Measurements from ENCODE around the gene CCDC183. TPM values are rescaled to one million over a fixed set of nuclear protein-coding genes. Genes with fewer than 3 reads are reported as not detected.
A peak's percentile ranks its signal among the peaks of the same experiment; 100 is the strongest.

CCDC183 gene
- total RNA-seq, 1 donor from 2014 or later: 9.0 TPM

DNA sequence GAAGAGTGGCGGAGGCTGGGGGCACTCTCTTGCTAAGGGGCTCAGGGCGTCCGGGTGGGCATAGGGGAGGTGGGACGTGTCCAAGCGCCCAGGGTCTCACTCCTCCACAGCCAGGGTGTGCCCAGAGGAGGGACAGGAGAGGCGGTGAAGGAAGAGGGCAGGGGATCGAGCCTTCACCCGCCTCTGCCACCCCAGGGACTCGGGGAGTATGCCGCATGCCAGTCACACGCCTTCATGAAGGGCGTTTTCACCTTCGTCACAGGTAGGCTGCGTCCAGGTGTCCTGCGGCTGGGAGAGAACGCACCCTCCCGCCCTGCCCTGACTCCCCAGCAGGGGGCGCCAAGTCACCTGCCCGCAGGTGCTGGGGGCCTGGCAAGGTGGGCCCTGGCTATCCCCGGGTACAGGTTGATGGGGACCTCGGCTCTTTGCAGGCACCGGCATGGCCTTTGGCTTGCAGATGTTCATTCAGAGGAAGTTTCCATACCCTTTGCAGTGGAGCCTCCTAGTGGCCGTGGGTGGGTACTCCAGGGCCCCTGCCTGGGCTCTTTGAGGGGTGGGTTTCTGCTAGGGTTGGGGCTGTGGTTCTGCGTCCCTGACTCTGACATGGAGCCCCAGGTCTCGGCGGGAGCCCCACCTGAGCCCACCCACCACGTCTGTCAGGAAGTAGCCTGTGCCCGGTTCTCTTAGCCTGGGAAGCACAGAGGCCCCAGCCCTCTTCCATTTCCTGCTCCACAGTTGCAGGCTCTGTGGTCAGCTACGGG is 4.4 kb upstream of the CCDC183 start:
- H3K9me3 Mint-ChIP-seq (ENCODE audit: low read depth): no peaks in the 10 kb centered on the region

DNA sequence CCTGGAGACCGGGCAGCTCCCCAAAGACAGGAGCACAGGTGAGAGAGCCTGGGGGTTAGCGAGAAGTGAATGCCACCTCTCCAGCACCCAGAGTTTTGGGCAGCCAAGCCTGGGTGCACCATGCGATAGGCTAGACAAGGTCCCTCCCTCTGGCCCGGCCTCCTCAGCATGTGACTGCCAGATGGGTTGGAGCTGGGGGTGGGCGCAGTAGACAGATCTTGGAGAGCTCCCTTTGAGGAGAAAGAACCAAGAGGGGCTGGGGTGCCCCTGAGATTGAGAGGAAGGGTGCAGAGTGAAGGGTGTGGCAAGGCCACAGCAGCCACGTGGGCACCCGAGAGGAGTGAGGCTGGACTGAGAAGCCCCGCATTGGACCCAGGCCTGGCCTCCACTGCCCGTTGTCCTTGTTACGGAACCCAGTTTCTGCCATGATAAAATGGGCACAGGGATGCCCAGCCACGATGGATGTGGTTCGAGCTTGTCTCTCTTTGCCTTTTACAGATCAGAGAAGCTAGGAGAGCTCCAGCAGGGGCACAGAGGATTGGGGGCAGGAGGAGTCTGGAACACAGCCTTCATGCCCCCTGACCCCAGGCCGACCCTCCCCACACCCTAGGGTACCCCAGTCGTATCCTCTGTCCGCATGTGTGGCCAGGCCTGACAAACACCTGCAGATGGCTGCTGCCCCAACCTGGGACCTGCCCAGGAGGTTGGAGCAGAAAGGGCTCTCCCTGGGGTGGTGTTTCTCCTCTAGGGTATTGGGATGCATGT is 3.6 kb upstream of the CCDC183 start:
- TF ChIP-seq, protein P1, sequence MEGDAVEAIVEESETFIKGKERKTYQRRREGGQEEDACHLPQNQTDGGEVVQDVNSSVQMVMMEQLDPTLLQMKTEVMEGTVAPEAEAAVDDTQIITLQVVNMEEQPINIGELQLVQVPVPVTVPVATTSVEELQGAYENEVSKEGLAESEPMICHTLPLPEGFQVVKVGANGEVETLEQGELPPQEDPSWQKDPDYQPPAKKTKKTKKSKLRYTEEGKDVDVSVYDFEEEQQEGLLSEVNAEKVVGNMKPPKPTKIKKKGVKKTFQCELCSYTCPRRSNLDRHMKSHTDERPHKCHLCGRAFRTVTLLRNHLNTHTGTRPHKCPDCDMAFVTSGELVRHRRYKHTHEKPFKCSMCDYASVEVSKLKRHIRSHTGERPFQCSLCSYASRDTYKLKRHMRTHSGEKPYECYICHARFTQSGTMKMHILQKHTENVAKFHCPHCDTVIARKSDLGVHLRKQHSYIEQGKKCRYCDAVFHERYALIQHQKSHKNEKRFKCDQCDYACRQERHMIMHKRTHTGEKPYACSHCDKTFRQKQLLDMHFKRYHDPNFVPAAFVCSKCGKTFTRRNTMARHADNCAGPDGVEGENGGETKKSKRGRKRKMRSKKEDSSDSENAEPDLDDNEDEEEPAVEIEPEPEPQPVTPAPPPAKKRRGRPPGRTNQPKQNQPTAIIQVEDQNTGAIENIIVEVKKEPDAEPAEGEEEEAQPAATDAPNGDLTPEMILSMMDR (IDR thresholded peaks at IDR 0.05; ENCODE audit: unreplicated experiment): no peak
- Mint-ChIP-seq H3K9me3 (ENCODE audit: low read depth) (no peaks in the 10 kb centered on the region), H3K27me3 (no peaks in the 10 kb centered on the region), H3K36me3 (ENCODE audit: insufficient read depth) (peaks cover 4% of the 10 kb centered on the region), H3K4me3 (ENCODE audit: low read depth) (peak overlapping the region; percentile 81), H3K4me1 (ENCODE audit: low read depth) (peaks cover 54% of the 10 kb centered on the region), H3K27ac (no peak overlapping the region)
- no peak for DNase-seq (ENCODE audit: low spot score, unreplicated experiment)

More for the DNA sequence above, 4.4 kb upstream of the CCDC183 start:
- peak overlapping the region; percentile 97 for H3K27ac Mint-ChIP-seq
- H3K36me3 Mint-ChIP-seq (ENCODE audit: insufficient read depth): peaks cover 4% of the 10 kb centered on the region
- TF ChIP-seq, protein P1 (IDR thresholded peaks at IDR 0.05; ENCODE audit: unreplicated experiment): peak; percentile 98
- peak; percentile 78 for DNase-seq (ENCODE audit: low spot score, unreplicated experiment)
- H3K4me3 Mint-ChIP-seq (ENCODE audit: low read depth): peak overlapping the region; percentile 81
- no peaks in the 10 kb centered on the region for H3K27me3 Mint-ChIP-seq
- H3K4me1 Mint-ChIP-seq (ENCODE audit: low read depth): peaks cover 47% of the 10 kb centered on the region

DNA sequence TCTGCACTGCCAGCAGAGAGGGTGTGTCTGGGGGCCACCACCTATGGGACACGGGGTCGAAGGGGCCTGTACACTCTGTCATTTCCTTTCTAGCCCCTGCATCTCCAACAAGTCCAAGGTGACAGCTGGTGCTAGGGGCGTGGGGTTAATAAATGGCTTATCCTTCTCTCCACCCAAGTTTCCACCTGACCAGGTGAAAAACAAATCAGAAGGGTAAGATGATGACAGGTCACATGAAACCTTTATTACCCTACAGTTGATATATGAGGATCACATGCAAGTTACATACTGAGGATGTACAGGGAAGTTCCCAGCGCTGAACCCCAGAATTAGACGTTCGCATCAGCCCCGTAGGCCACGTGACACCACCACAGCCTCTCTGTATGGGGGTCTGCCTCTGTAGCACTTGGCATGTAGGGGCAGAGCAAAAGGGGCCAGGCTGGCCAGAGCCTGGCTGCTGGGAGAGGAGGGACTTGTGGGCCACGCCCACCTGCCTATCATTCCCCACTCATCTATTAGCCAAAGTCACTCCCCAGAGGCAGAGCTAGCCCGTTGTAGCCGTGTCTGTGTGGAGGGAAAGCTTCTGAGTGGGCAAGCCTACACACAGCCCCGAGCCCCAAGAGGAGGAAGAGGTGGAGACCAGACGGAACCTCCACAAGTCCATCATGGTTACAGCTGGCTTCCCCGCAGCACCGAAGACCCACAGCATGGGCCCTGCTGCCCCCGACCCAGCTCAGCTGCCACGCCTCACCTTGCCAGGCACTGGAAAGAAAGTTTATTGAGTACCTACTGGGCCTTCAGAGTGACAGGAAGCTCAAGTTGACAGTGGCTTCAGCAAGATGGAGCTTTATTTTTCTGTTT is 2.8 kb upstream of the CCDC183 start:
- no peak for DNase-seq (ENCODE audit: low spot score, unreplicated experiment)
- Mint-ChIP-seq H3K4me3 (ENCODE audit: low read depth) (peak overlapping the region; percentile 16), H3K9me3 (ENCODE audit: low read depth) (no peaks in the 10 kb centered on the region), H3K4me1 (ENCODE audit: low read depth) (peaks cover 48% of the 10 kb centered on the region), H3K27ac (peak overlapping the region; percentile 20), H3K27me3 (no peaks in the 10 kb centered on the region), H3K36me3 (ENCODE audit: insufficient read depth) (peaks cover 4% of the 10 kb centered on the region)
- TF ChIP-seq, protein P1 (IDR thresholded peaks at IDR 0.05; ENCODE audit: unreplicated experiment): no peak

DNA sequence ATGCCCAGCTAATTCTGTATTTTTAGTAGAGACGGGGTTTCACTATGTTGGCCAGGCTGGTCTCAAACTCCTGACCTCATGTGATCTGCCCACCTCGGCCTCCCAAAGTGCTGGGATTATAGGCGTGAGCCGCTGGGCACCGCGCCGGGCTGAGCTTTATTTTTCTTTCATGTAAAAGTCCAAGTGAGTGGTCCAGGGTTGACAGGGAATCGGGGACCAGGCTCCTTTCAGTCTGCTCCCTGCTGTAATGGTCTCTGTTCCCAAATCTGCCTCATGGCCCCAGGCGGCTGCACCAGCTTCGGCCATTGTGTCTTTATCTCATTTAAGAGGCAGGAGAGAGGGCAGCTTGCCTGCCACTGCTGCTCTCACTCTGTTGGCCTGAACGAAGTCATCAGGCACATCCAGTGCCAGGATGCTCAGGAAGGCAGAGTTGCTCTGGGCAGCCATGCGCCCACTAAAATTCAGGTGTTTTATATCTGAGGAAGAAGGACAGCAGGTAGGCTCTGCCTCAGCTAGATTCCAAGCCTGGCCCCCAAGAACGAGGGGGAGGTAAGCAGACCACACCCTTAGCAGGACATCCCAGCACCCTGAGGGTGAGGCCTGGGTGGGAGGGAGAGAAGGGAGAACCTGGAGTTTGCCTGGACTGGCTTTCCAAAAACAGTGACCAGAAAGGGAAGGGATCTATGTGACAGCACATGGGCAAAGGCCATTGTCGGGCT is 1.7 kb upstream of the CCDC183 start:
- H3K4me3 Mint-ChIP-seq (ENCODE audit: low read depth): no peak overlapping the region
- TF ChIP-seq, protein P1 (IDR thresholded peaks at IDR 0.05; ENCODE audit: unreplicated experiment): no peak
- peaks cover 39% of the 10 kb centered on the region for H3K4me1 Mint-ChIP-seq (ENCODE audit: low read depth)
- no peak for DNase-seq (ENCODE audit: low spot score, unreplicated experiment)
- no peaks in the 10 kb centered on the region for H3K27me3 Mint-ChIP-seq
- H3K27ac Mint-ChIP-seq: no peak overlapping the region
- H3K9me3 Mint-ChIP-seq (ENCODE audit: low read depth): no peaks in the 10 kb centered on the region
- H3K36me3 Mint-ChIP-seq (ENCODE audit: insufficient read depth): peaks cover 4% of the 10 kb centered on the region

Measured in progenitor cell of endocrine pancreas (in vitro differentiated cells).